ENCODE results near the gene BTRC. TPM values are rescaled to one million over a fixed set of nuclear protein-coding genes. Genes with fewer than 3 reads are reported as not detected.

Gene BTRC
- total RNA-seq, result 10 to 100 TPM; 25.1 to 49.9 (median 36.0) TPM
- polyA plus RNA-seq, result 10 to 100 TPM in 1 of 2 donors, 1 to 10 TPM in 1; 9.5 to 11.8 TPM
- long read RNA-seq, donor 1, full-length matches to known transcripts, result 7 of 22 reads
- long read RNA-seq, donor 1, partial matches to known transcripts, result 11 of 22 reads
- long read RNA-seq, donor 1, other reads (novel, unspliced or antisense), result 4 of 22 reads
- long read RNA-seq, donor 2, full-length matches to known transcripts, result 6 of 17 reads
- long read RNA-seq, donor 2, partial matches to known transcripts, result 2 of 17 reads
- long read RNA-seq, donor 2, other reads (novel, unspliced or antisense), result 9 of 17 reads
- long read RNA-seq, donor 3, full-length matches to known transcripts, result 29 of 53 reads
- long read RNA-seq, donor 3, partial matches to known transcripts, result 4 of 53 reads
- long read RNA-seq, donor 3, other reads (novel, unspliced or antisense), result 20 of 53 reads

- intact Hi-C loops (cut with DNase I), result loop anchor here in 1 of 10 donors (5.0 kb wide), 1 partner anchor 88 kb away; no protein-coding TSS in a partner anchor
- WGBS, 2 donors, result 0% methylated on average over 50 of the region's 50 CpGs
- Histone ChIP-seq H3K36me3 (no peaks in the 10 kb centered on the region), H3K27me3 (peaks cover 0 to 16% (median 0%) of the 10 kb centered on the region in 7 donors), H3K27ac (peak within 1 kb of the TSS; percentile 76 to 97 (median 92)), H3K4me1 (peaks cover 0 to 39% (median 26%) of the 10 kb centered on the region in 9 donors), H3K9me3 (no peaks in the 10 kb centered on the region), H3K4me3 (peak within 1 kb of the TSS; percentile 66 to 99 (median 90))
- ATAC-seq (peak; percentile 98 to 99 (median 98)), DNase-seq (peak; percentile 93 to 98)
- TF ChIP-seq, protein P1, sequence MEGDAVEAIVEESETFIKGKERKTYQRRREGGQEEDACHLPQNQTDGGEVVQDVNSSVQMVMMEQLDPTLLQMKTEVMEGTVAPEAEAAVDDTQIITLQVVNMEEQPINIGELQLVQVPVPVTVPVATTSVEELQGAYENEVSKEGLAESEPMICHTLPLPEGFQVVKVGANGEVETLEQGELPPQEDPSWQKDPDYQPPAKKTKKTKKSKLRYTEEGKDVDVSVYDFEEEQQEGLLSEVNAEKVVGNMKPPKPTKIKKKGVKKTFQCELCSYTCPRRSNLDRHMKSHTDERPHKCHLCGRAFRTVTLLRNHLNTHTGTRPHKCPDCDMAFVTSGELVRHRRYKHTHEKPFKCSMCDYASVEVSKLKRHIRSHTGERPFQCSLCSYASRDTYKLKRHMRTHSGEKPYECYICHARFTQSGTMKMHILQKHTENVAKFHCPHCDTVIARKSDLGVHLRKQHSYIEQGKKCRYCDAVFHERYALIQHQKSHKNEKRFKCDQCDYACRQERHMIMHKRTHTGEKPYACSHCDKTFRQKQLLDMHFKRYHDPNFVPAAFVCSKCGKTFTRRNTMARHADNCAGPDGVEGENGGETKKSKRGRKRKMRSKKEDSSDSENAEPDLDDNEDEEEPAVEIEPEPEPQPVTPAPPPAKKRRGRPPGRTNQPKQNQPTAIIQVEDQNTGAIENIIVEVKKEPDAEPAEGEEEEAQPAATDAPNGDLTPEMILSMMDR (IDR thresholded peaks at IDR 0.05), result no peak
Observed at GRCh38 chr10:101353692-101354327, at the start of gene BTRC. BTRC (plus strand) TSS chr10:101354165; CDS start chr10:101354181, 16 bp downstream.

DNA sequence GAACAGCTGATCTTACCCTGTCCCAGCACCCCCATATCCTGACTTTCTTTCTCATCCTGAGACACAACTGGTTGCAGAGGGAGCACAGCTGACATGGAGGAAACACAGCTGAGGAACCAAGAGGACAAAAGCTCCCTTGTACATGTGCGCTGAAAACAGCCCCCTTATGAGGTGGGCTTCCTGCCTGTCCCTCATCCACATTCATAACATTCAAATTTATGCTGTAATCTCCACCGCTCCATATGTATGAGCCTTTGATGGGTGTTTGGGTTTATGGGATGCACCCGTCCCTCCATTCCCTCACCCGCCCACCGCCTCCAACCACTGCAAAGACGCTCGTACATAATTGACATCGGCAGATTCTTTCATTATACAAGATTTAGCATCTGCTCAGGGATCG lies 49.6 kb upstream of the BTRC start:
- ATAC-seq (no peak), DNase-seq (no peak)
- TF ChIP-seq, protein P1 (IDR thresholded peaks at IDR 0.05), result no peak
- Histone ChIP-seq H3K27me3 (peaks cover 0 to 41% (median 29%) of the 10 kb centered on the region in 7 donors), H3K27ac (no peak overlapping the region), H3K4me3 (no peak overlapping the region), H3K36me3 (no peaks in the 10 kb centered on the region), H3K4me1 (no peaks in the 10 kb centered on the region), H3K9me3 (no peaks in the 10 kb centered on the region)
- WGBS, 2 donors, result 90 to 93% methylated on average over 9 of the region's 9 CpGs
- intact Hi-C loops (cut with DNase I), result loop anchor here in 6 of 10 donors (5.0 to 10.0 kb wide), 4 partner anchors 138 to 268 kb away; no protein-coding TSS in a partner anchor

- no peak overlapping the region for H3K4me3 ChIP-seq
- H3K4me1 ChIP-seq, result peaks cover 0 to 3% (median 0%) of the 10 kb centered on the region in 9 donors
- peaks cover 0 to 54% (median 40%) of the 10 kb centered on the region in 7 donors for H3K27me3 ChIP-seq
- DNase-seq (no peak), ATAC-seq (no peak)
- H3K36me3 ChIP-seq, result no peaks in the 10 kb centered on the region
- intact Hi-C loops (cut with DNase I), result loop anchor here in 3 of 10 donors (10.0 kb wide), 2 partner anchors 139 to 259 kb away; no protein-coding TSS in a partner anchor
- TF ChIP-seq, protein P1 (IDR thresholded peaks at IDR 0.05), result no peak
- H3K9me3 ChIP-seq, result no peaks in the 10 kb centered on the region
- no peak overlapping the region for H3K27ac ChIP-seq
- WGBS, 2 donors, result 61 to 67% methylated on average over 17 of the region's 17 CpGs
Observed at GRCh38 chr10:101305320-101306241, 48.4 kb upstream of the BTRC start.
